ENCODE results near the gene PPIF.

Gene PPIF

GRCh38 chr10:79359816-79360498 is 12.7 kb downstream of the PPIF start:
- H3K4me3 ChIP-seq, result no peak overlapping the region
- H3K27ac ChIP-seq, result no peak overlapping the region

- no peak overlapping the region for H3K4me3 ChIP-seq
- H3K27ac ChIP-seq, result no peak overlapping the region
These were observed 13.5 kb downstream of the PPIF start for GRCh38 chr10:79360499-79361342.

DNA sequence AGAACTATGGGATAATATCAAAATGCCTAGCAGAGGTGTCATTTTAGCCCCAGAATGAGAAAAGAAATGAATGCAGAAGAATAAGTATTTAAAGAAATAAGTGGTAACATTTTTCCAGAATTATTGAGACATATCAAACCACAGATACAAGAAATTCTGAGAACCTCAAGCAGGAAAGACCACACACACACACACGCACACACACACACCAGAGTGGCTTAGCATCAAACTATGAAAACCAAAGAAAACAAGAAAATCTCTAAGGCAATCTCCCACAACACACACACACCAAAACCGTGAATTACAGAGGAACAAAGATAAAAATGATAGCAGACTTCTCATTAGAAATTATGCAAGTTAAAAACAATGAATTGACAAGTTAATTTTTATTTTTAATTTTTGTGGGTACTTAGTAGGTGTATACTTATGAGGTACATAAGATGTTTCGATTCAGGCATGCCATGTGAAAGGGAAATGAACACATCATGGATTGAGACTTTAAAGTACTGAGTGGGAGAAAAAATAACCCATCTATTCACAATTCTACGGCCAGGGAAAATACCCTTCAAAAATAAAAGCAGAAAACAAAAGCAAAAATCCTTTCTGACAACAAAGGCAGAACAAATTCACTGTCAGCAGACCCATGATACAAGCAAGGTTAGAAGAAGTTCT is 14.6 kb downstream of the PPIF start:
- Histone ChIP-seq H3K4me3 (no peak overlapping the region), H3K27ac (no peak overlapping the region)

DNA sequence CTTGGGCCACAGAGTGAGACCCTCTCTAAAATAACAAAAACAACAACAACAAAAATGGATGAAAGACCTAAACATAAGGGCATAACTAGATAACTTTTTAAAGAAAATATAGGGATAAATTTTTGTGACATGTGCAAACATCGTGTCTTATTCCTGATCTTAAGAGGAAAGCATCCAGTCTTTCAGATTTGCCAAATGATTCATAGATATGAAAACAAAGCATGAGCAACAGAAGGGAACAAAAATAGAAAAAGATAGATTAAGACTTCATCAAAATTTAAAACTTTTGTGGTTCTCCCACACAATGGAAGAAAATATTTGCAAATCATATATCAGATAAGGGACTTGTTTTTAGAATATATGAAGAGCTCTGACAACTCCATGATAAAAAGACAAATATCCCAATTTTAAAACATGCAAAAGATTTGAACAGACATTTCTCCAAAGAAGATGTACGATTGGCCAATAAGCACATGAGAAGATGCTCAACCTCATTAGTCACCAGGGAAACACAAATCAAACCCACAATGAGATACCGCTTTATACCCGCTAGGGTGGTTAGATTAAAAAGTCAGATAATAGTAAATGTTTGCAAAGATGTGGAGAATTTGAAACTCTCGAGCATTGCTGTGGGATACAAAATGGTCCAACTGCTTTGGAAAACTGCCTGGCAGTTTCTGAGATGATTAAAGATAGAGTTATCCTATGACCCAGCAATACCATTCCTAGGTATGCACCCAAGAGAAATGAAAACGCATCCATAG is 20.3 kb downstream of the PPIF start:
- no peak overlapping the region for H3K27ac ChIP-seq
- no peak overlapping the region for H3K4me3 ChIP-seq

DNA sequence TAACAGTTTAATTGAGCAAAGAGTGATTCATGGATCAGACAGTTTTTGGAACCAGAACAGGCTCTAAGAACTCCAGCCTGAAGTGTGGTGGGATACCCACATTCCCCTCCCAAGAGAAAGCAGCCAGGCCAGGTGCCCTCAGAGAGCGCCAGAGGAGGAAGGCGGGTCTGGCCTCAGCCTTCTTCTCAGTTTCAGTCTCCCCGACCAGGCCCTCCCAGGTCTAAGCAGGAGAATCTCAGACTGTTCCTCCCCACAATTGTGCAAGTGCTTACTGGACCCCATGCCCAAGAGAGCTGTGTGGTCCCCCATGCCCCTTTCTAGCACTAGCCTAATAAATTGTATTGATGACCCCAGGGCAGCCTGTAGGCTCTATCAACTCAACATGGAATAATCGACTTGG is 25.6 kb downstream of the PPIF start:
- no peak overlapping the region for H3K27ac ChIP-seq
- H3K4me3 ChIP-seq, result no peak overlapping the region

DNA sequence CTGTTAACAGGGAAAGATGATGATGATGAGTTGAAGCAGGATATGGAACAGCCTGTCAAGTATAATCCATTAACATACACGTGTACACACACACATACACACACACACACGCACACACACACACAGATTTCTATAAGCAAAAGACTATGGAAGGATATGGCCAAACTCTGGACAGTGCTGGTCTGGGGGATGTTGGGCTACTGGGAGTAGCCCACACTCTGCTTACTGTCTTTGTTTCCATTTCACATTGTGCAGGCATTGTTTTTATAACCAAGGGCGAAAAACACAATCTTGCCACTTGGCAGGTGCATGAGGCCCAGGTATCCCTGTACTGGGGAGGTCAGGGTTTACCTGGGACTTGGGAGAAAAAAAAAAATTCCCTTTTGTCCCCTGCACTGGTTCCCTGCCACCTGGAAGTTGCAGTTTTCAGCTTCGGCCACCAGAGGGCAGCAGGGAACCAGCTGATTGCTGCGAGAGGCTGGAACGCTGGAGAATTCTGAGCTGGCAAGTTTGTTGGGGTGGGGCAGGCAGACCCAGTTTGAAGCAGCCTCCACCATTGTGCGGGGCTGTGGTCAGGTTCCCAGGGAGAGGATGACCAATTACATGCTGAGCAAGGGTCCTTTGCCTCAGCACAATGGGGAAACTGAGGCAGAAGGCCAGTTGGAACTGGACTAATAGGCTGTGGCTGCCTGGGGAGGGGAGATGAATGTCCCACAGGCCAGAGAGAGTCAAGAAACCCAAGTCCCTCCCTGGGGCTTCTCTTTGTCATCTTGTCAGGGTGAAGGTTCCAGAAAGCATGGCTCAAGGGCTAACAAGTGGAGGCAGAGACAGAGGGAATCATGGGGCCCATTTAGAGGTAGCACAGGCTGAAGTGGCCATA is 27.3 kb downstream of the PPIF start:
- no peak overlapping the region for H3K4me3 ChIP-seq

DNA sequence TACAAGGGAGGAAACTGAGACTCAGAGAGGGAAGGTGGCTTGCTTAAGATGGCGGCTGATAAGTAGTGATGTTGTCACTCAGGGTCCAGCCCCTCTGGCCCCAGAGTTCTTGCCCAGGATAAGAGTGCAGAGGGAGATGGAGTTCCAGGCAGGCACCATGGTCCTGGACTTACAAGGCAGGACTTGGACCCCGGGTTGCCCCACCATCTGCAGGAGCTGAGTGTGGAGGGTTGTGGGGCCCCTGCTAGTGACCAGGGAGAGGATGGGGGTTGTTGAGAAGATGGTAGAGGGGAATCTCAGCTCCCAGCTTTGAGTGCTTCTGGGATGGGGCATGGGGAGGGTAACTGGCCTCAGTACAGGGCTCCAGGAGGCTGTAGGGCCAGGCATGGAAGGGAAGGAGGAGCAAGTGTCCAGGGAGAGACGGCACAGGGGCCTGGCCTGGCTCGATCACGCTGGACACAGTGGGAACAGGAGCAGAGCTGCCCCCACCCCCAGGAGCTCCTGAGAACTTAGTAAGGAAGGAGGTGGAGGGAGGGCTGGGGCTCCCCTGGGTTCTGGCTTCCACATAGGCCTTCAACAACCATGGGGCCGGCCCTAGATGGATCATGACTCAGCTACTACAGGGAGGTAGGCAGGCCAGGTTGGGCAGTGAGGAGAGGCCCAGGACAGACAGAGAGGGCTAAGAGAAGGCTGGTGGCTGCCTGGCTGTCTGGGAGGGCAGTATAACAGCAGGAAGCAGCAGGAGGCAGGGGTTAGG is 28.2 kb downstream of the PPIF start:
- Histone ChIP-seq H3K27ac (no peak overlapping the region), H3K4me3 (no peak overlapping the region)

More for the DNA sequence above, 27.3 kb downstream of the PPIF start:
- no peak overlapping the region for H3K27ac ChIP-seq

GRCh38 chr10:79376078-79376628 is 28.9 kb downstream of the PPIF start:
- no peak overlapping the region for H3K4me3 ChIP-seq
- H3K27ac ChIP-seq, result no peak overlapping the region

- no peak overlapping the region for H3K4me3 ChIP-seq
- H3K27ac ChIP-seq, result no peak overlapping the region
These were observed 29.7 kb downstream of the PPIF start for GRCh38 chr10:79376751-79377556.

GRCh38 chr10:79377557-79378382 is 30.5 kb downstream of the PPIF start:
- Histone ChIP-seq H3K27ac (no peak overlapping the region), H3K4me3 (no peak overlapping the region)

DNA sequence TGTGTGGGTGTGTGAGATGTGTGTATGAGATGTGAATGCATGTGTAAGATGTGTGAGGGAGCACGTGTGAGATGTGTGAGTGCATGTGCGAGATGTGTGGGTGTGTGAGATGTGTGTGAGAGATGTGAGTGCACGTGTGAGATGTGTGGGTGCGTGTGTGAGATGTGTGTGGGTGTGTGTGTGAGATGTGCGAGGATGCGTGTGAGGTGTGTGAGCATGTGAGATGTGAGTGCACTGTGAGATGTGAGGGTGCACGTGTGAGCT is 31.0 kb downstream of the PPIF start:
- Histone ChIP-seq H3K4me3 (no peak overlapping the region), H3K27ac (no peak overlapping the region)

DNA sequence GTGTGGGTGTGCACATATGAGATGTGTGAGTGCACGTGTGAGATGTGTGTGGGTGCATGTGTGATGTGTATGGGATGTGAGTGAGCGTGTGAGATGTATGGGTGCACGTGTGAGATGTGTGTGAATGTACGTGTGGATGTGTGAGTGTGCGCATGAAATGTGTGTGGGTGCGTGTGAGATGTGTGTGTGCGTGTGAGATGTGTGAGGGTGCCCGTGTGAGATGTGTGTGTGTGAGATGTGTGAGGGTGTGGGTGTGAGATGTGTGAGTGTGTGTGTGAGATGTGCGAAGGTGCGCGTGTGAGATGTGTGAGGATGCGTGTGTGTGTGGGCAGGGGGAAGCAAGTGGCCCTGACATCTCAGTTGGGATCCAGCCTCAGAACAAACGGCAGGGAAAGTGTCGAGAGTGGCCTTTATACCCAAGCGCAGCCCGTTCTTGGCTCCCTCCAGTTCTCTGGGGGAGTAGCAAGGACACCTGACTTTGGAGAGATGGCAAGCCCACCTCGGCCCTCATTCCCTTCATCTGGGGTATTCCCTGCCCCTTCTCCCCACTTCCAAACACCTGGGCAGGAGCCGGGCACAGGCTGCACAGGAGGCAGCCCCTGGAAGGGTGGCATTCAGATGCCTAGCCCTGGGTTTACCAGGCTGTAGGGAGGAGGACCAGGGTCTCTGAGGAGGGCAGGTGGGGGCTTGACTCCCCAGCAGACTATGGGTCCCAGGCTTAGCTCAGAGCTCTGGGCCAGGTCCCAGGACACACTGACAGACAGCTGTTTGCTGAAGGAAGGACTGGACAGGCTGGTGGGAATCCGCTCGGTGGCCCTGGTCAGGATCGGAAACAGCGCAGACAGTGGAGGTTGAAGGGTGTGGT is 31.6 kb downstream of the PPIF start:
- Histone ChIP-seq H3K4me3 (no peak overlapping the region), H3K27ac (peak overlapping the region in 9 of 21 experiments; percentile 26 to 83 (median 73))

DNA sequence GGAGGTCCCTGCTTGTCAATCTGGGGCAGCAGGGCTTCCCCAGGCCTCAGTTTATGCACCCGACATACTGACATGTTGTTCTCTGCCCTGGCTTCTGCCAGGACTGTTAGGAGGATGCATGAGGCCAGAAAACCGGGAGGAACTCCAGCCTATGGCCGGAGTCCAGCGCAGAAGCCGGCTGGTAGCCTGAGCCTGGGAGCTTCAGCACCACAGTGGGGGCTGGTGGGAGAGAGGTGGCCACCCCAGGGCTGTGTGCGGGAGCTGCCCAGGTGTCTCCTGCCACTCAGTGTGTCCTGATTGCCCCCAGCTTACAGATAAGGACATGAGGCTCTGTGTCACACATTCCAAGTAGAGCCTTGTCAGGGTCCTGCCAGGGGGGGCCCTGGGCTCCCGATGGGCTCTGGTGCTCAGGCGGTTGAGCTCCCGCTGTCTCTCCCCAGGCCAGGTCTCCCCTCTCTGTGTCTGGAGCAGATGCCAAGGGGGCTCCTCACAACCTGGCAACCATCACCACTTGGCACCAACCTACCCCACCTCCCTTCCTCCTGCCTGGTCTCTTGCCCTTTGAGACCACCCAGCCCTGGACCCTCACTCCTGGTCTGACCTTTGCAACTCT is 32.3 kb downstream of the PPIF start:
- Histone ChIP-seq H3K27ac (peak overlapping the region in 15 of 21 experiments; percentile 7 to 83 (median 69)), H3K4me3 (no peak overlapping the region)

GRCh38 chr10:79380125-79380945 is 33.1 kb downstream of the PPIF start:
- Histone ChIP-seq H3K27ac (peak overlapping the region in 17 of 21 experiments; percentile 11 to 83 (median 68)), H3K4me3 (no peak overlapping the region)

All from skin epidermis (tissue), 12 donors.